Smooth muscle cell (in vitro differentiated cells): ENCODE results near the gene IL1A. TPM values are rescaled to one million over a fixed set of nuclear protein-coding genes. Genes with fewer than 3 reads are reported as not detected.

ENCODE experiments used
- DNase-seq: peaks from one replicate; lab custom pipeline; 2025; ENCODE audit not compliant: unreplicated experiment; lab: John Stamatoyannopoulos, UW
- H2AFZ ChIP-seq: fragments of 200-600 bp; sonication (generic); 2 replicates; pipeline ENCODE4 v1.6.0; 2016; ENCODE audit warnings: antibody characterized with exemption, low read depth, mild to moderate bottlenecking
- H3F3A ChIP-seq: fragments of 200-600 bp; sonication (generic); 2 replicates; pipeline ENCODE4 v1.6.0; 2017; ENCODE audit warnings: antibody characterized with exemption, low read depth
- H3K27ac ChIP-seq: fragments of 200-600 bp; sonication (generic); 2 replicates; pipeline ENCODE4 v1.5.1; 2016; ENCODE audit warnings: low read depth, mild to moderate bottlenecking
- H3K27me3 ChIP-seq: fragments of 200-600 bp; sonication (generic); 2 replicates; pipeline ENCODE4 v1.6.1; 2016; ENCODE audit warnings: low read depth, mild to moderate bottlenecking
- H3K36me3 ChIP-seq: fragments of 200-600 bp; sonication (generic); 2 replicates; pipeline ENCODE4 v1.5.1; 2016; ENCODE audit warnings: low read depth
- H3K4me1 ChIP-seq: fragments of 200-600 bp; sonication (generic); 2 replicates; pipeline ENCODE4 v1.5.1; 2016; ENCODE audit warnings: low read depth
- H3K4me2 ChIP-seq: fragments of 200-600 bp; sonication (generic); 2 replicates; pipeline ENCODE4 v1.6.0; 2016; ENCODE audit warnings: mild to moderate bottlenecking
- H3K4me3 ChIP-seq: fragments of 200-600 bp; sonication (generic); 2 replicates; pipeline ENCODE4 v1.5.1; 2016; ENCODE audit warnings: mild to moderate bottlenecking
- H3K79me2 ChIP-seq: fragments of 200-600 bp; sonication (generic); 2 replicates; pipeline ENCODE4 v1.6.0; 2016; ENCODE audit warnings: low read depth, mild to moderate bottlenecking
- H3K9ac ChIP-seq: fragments of 200-600 bp; sonication (generic); 2 replicates; pipeline ENCODE4 v1.6.0; 2016; ENCODE audit warnings: low read depth
- H3K9me3 ChIP-seq: fragments of 200-600 bp; sonication (generic); replicated peaks from 2 replicates; pipeline ENCODE4 v1.5.1; 2016; ENCODE audit warnings: low read depth
- H4K20me1 ChIP-seq: fragments of 200-600 bp; sonication (generic); 2 replicates; pipeline ENCODE4 v1.6.0; 2016; ENCODE audit warnings: low read depth
- WGBS: methylation state at CpG from one replicate; pipeline ENCODE4 v1.1.7; 2016; ENCODE audit warnings: low lambda C conversion rate; 5-methylcytosine and 5-hydroxymethylcytosine counted together
- polyA plus RNA-seq: library from polyadenylated mRNA; unstranded; fragments of >200 nt; fragmentation: Nextera tagmentation; extraction: Ambion mirVana; gene quantifications from 2 replicates; pipeline ENCODE4 v1.2.1, GENCODE V29; 2016
- total RNA-seq: library from RNA; depleted of rRNA; stranded (reverse); fragments of >200 nt; gene quantifications from 2 replicates; pipeline ENCODE4 v1.2.3, GENCODE V29; 2014
- TF ChIP-seq, protein P1 (sequence below): fragments of 200-600 bp; sonication (generic); IDR thresholded peaks from 2 replicates; pipeline ENCODE4 v1.5.1; 2017; ENCODE audit warnings: borderline replicate concordance, mild to moderate bottlenecking, antibody characterized with exemption; ENCODE audit not compliant: insufficient read depth, poor library complexity, severe bottlenecking

The IL1A gene
- total and polyA plus RNA-seq, 2 experiments from 2014 or later: 1.4 to 6.4 TPM

DNA sequence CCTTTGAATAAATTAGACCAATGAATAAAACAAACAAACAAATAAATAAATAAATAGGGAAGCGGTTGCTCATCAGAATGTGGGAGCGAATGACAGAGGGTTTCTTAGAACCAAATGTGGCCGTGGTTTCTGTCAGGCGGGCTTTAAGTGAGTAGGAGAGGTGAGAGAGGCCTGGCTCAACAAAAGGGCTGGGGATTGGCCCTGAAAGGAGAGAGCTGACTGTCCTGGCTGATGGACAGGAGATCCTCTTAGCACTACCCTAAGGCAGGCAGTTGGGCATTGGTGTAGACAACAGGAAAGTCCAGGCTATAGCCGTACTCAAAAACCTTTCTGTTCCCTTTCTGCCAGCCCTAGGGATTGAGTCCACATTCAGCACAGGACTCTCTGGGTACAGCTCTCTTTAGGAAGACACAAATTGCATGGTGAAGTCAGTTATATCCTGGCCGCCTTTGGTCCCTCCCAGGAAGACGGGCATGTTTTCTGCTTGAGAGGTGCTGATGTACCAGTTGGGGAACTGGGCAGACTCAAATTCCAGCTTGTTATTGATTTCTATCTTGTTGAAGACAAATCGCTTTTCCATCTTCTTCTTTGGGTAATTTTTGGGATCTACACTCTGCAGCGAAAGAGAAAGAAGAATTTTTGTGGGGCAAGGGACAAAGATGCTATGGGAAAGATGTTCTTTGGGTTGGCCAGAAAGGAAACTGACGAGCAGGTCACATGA, 45.8 kb upstream of the IL1A start:
- Histone ChIP-seq H3K27ac (no peak overlapping the region), H3F3A (no peaks in the 10 kb centered on the region), H3K27me3 (no peaks in the 10 kb centered on the region), H3K36me3 (no peaks in the 10 kb centered on the region), H3K4me3 (no peak overlapping the region), H3K4me2 (no peak overlapping the region), H3K9ac (no peak overlapping the region), H2AFZ (no peak overlapping the region), H4K20me1 (no peaks in the 10 kb centered on the region), H3K79me2 (no peaks in the 10 kb centered on the region), H3K4me1 (no peaks in the 10 kb centered on the region), H3K9me3 (no peaks in the 10 kb centered on the region)
- 93% methylated on average over 10 of the region's 10 CpGs for WGBS
- TF ChIP-seq, protein P1, sequence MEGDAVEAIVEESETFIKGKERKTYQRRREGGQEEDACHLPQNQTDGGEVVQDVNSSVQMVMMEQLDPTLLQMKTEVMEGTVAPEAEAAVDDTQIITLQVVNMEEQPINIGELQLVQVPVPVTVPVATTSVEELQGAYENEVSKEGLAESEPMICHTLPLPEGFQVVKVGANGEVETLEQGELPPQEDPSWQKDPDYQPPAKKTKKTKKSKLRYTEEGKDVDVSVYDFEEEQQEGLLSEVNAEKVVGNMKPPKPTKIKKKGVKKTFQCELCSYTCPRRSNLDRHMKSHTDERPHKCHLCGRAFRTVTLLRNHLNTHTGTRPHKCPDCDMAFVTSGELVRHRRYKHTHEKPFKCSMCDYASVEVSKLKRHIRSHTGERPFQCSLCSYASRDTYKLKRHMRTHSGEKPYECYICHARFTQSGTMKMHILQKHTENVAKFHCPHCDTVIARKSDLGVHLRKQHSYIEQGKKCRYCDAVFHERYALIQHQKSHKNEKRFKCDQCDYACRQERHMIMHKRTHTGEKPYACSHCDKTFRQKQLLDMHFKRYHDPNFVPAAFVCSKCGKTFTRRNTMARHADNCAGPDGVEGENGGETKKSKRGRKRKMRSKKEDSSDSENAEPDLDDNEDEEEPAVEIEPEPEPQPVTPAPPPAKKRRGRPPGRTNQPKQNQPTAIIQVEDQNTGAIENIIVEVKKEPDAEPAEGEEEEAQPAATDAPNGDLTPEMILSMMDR: no peak
- DNase-seq: no peak

DNA sequence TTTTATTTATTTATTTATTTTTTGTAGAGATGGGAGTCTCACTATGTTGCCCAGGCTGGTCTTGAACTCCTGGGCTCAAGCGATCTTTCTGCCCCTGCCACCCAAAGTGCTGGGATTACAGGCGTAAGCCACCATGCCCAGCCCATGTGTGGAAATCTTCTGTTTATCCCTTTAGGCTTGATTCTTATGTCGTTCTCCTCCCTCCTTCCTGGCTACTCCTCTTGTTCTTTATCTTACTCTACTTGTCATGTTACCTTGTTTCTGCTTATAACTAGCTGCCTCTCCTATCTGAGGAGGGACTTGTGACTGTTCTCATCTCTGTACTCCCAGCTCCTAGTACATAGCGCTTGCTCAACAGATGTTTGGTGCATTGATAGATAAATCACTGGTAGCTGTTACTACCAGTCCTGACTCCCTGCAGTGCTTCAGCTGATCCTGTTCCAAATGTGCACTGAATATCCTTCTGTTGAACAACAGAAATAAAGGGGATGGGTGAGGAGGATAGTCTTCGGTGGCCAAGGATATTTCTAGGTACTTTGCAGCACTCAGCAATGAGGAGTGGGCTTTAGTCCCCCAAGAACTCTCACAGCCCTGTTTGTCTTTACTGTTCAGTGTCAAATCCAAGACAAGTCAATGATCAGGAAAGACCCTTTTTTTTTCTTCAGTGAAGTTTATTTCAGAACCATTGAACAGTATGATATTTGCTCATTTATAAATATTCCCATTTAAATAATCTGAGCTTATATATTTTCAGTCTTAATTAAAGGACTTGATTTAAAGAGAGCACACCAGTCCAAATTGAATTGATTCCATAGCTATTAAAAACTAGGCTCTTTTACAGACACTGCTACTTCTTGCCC, 45.0 kb upstream of the IL1A start:
- no peaks in the 10 kb centered on the region for H3K9me3 ChIP-seq
- no peaks in the 10 kb centered on the region for H3K4me1 ChIP-seq
- WGBS: 87% methylated on average over 5 of the region's 5 CpGs

DNA sequence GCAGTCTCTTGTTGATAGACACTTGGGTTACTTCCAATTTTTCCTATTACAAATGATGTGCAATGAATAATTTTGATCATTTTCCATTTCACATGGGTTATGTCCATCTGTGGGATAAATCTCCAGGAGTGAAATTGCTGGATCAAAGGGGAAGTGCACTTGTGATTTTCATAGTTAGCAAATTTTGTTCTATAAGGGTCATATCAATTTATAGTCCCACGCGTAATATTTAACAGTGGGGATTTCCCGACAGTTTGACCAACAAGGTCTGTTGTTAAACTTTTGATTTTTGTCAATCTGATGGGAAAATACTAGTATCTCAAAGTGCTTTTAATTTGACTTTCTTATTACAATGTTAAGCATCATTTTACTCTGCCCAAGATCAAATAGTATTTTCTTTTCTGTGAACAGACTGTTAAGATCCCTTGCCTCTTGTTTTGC, 44.0 kb upstream of the IL1A start:
- no peaks in the 10 kb centered on the region for H3K79me2 ChIP-seq
- H3K27ac ChIP-seq: no peak overlapping the region
- H3K9me3 ChIP-seq: no peaks in the 10 kb centered on the region
- no peaks in the 10 kb centered on the region for H3K27me3 ChIP-seq
- no peaks in the 10 kb centered on the region for H4K20me1 ChIP-seq
- H3K9ac ChIP-seq: no peak overlapping the region
- no peaks in the 10 kb centered on the region for H3F3A ChIP-seq
- DNase-seq: no peak
- H2AFZ ChIP-seq: no peak overlapping the region
- H3K4me3 ChIP-seq: no peak overlapping the region
- WGBS: 92% methylated on average over 3 of the region's 3 CpGs
- H3K4me2 ChIP-seq: no peak overlapping the region
- H3K4me1 ChIP-seq: no peaks in the 10 kb centered on the region
- TF ChIP-seq, protein P1: no peak
- H3K36me3 ChIP-seq: no peaks in the 10 kb centered on the region

More for the DNA sequence above, 45.0 kb upstream of the IL1A start:
- no peaks in the 10 kb centered on the region for H3K36me3 ChIP-seq
- H3K27me3 ChIP-seq: no peaks in the 10 kb centered on the region
- H3K27ac ChIP-seq: no peak overlapping the region
- TF ChIP-seq, protein P1: no peak
- no peak for DNase-seq
- no peak overlapping the region for H2AFZ ChIP-seq
- no peak overlapping the region for H3K4me3 ChIP-seq
- H3K9ac ChIP-seq: no peak overlapping the region
- H4K20me1 ChIP-seq: no peaks in the 10 kb centered on the region
- H3K4me2 ChIP-seq: no peak overlapping the region
- no peaks in the 10 kb centered on the region for H3K79me2 ChIP-seq
- no peaks in the 10 kb centered on the region for H3F3A ChIP-seq
